HG03558 (cell line): ENCODE results near the gene KIAA1549.

Experiments used
- ATAC-seq: cut with Tn5 transposase; IDR thresholded peaks from one replicate; pipeline ENCODE4 v1.9.1; 2021; ENCODE audit warnings: moderate number of reproducible peaks; ENCODE audit not compliant: unreplicated experiment; ENCODE audit errors: extremely low read depth

Gene KIAA1549

DNA sequence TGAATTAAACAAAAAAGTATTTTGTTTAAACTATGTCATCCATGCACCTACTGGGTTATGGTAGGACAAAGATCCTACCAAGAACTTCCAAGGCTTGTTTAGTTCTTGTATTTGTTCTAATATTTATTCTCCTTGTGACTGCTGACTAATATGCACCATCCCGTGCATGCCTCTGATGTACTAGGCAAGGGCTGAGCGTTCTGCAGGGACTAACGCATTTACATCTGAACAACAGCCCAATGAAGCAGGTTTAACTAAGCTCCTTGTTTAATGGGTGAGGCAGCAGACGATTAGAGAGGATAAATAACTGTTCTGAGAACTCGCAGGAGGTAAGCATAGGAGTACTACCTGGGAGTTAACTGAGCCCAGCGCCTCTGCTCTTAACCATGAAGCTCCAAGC lies 64.9 kb downstream of the KIAA1549 start:
- no peak for ATAC-seq

DNA sequence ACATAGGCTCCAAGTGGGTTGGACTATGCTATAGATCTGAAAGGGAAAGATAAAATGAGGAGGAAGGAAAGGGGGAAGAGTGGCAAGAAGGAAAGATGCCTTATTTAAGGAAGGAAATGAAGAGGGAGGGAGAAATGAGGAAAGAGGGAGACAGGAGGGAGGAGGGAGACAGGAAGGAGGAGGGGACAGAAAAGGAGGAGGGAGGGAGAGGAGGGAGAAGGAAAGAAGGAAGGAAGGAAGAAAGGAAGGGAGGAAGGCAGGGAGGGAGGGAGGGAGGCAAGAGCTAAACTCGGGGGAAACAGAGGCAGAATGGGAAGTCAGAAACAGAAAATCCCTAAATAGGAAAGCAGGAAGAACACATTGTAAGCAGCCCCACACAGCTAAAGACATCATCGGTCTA lies 67.4 kb downstream of the KIAA1549 start:
- no peak for ATAC-seq

DNA sequence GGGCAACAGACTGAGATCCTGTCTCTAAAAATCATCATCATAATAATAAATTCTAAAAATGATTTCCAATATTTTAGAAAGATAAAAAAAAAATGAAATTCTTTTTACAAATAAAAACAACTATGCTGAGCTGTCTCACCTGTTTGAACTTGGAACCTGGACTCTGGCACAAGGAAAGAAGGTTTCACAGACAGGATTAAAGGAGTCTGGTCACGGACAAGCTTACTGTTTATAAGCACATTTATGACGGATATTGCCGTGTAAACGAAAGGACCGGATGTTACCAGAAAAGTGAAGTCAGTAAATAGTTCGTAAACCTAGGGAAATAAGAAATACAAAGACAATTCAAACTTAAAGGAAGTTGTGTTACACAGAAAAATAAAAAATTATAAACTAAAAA lies 70.2 kb downstream of the KIAA1549 start:
- no peak for ATAC-seq

DNA sequence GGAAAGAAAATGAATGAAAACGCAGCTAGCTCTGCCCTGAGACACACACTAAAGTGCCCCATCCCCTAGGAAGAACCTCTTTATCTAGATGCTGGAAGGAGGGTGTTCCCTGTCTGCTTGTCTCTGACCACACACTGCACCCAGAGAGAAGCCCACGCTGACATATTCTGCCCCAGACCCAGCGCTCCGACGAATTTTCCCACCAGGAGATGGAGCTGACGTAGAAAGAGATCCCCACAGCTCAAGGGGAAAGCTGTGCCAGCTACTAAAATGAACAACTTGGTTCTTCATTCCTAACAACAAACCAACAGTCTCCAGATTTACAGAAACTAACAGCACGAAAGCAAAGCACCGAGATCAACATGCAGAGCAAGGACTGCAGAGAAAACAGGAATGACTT lies 73.3 kb downstream of the KIAA1549 start:
- no peak for ATAC-seq

DNA sequence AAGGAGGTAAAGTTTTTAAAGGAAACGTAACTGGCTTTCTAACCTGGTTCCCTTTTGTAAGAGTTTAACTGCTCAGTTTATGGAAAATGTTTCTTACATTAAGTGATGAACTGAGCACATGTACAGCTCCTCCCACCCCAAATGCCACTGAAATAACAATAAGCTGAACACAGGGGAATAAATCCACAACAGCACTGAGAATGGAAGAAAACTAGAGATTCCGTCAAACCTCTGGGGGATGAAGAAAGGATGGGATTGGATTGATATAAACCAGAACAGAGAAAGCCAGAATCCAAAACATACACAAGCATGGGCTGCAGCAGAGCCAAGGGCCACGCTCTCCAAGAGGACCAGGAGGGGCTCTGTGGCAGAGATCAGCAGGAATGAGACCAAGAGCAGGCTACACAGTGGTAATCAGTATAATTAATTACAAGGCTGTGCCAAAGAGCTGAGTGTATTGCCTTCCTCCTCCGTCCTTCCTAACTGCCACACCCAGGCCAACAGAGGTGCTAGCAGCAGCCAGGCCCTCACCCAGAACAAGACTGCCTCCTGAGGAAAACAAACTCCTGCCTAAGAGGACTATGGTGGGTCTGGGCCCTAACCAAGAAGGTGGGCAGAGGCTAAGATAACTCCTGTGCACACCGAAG lies 73.9 kb downstream of the KIAA1549 start:
- no peak for ATAC-seq

DNA sequence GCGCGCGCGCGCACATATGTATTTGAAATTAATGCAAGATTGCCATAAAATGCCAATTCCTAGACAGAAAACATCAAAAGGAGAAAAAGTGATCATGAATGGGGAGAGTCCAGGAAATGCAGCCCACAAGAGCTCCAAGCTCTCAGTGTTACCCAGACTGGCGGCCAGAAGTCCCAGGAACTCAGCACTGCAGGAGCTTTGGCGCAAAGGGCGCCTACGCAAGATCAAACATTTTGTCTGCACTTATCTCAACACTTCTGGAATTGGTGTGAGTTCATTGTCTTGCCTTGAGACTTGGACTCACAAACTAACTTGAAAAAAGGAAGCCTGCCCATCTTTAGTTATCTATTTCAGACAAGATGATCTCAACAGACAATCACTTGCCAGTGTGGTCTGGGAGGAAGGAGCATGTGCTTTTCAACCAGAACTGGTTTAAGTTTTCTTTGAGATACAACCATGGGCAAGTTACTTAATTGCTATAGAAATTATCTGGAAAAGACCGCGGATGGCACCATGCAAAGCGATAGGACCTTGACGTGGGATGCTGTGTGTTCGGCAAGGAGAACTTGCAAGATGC lies 77.2 kb downstream of the KIAA1549 start:
- no peak for ATAC-seq

DNA sequence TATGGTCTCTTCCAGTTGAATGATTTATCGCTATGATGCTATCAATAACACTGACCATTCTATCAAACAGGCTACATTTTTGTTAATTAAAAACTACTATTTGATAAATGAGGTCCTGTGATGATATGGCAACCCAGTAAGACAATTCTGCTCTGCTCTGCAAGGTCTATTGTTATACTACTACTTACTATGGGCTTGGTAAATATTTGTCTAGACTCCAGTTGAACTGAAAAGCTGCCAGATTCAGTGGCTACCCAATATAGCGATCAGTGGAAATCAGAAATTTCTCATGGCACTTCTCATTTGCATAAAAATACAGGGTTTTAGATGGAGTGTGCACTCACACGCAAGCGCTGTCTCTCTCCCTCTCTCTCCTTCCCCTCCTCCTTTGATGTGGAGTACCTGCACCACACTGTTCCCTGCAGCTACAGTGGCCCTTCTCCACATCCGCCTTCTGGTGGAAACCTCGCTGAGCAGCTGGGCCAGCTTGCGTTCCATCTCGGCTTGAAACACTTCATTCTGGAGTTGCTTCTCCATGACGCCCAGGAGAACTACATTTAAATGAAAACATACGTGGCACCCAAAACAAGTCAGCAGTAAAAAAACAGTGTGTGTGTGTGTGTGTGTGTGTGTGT lies 77.9 kb downstream of the KIAA1549 start:
- ATAC-seq, result no peak

DNA sequence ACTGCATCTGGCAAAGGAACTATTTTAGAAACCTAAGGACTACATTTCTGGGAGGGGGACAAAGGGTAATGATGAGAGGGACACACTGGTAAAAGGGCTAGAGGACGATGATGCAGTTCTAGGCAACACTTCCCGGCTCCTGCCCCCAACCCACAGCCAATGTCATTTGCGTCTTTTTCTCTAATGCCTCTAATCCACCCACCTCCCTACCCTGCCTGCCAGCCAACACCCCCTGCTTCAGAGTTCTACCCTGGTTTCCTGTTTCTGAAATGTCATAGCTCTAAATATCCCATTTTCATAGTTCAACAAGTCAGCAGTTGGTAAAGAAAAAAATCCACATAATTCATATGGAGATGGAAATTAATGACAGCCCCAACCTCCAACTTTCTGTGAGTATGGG lies 79.0 kb downstream of the KIAA1549 start:
- ATAC-seq, result no peak

DNA sequence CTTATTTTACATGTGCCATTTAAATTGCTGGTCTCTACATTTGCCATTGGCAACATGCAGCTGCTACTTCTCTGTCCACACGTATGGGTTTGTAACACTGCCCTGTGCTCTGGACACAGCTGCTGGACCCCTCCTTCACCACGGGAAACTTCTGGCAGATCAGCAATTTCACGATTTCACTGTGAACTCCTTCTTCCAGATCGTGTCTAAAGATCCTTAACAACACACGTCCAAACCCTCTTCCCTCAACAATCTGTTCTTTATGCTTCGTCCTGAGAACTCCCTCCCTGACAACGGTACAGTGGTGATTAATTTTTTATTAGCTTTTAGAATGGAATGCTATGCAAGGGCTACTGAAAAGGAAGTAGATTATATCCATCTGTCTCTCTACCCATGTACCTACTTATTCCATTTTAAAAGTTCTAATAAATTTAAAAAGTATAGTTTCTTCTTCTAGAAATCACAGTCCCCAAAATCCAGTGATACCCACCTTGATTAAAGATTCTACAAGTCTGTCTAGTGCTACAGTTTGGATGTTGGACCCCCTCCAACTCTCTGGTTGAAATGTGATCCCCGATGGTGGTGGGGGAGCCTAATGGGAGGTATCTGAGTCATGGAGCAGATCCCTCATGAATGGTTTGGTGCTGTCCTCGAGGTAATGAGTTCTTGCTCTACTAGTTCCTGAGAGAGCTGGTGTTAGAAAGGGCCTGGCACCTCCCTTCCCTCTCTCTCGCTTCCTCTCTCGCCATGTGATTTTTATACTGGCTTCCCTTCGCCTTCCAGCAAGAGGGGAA lies 81.0 kb downstream of the KIAA1549 start:
- no peak for ATAC-seq

DNA sequence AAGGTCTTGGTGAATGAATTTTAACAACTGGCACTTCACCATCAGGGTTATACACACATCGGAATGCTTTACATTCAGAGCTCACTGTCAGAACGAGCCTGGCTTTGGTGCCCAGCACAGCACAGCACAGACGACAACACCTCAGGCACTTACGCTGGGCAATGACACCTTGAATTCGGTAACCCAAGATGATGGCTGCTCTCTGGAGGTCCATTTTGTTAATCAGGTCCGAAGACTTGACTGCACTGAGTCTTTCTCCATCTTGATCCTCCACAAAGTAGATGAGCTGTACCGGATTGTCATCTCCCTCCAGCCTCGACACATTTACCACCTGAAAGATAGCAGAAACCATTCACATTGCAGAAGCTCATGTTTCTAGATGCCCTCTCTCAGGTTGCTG lies 82.4 kb downstream of the KIAA1549 start:
- no peak for ATAC-seq

DNA sequence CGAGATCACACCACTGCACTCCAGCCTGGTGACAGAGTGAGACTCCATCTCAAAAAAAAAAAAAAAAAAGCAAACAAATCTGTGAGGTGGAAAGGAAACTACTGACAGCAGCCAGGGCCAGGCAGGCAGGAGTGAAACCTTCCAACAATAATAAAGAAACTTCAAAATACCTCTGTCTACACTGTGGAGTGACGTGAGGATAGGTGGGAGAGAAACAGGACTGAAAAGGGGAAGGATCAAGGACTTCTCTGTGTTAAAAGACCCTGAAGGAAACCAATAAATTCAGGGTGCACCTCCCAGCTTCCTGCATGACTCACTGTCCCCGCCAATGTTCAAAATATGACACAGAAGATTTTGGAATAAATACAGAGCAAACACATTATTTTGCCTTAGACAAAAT lies 82.9 kb downstream of the KIAA1549 start:
- ATAC-seq, result no peak

DNA sequence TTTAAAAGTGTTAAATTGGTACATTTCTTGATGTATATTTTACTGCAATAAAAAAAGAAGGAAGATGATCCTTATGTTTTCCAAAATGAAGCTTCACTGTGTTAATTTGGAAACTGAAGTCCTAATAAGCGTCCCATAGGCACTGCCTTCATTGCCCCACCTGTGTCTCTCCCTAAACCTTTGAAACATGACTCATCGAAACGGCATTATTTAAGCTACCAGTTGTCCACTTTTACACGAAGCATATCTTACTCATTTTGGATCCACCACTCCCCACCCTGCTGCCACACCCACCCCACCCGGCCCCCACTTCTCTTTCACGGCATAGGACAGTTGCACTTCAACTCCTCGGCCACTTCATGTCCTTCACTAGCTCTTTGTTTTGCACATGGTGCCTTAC lies 85.5 kb downstream of the KIAA1549 start:
- no peak for ATAC-seq

DNA sequence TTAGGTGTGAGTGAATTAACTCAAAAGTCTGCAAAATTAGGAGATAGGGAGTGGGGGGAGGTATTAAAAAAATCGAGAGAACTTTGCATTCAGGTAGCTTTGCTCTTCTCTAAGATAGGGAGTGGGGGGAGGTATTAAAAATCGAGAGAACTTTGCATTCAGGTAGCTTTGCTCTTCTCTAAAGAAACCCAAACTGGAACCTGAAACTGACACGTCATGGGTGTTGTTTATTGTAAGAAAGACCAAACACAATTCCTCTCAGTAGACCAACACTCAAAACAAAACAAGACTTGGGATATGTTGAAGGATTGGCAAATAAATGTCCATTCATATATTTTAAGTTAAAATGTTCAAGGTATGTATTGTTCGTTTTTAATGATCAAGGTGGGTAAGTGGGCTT lies 87.9 kb downstream of the KIAA1549 start:
- no peak for ATAC-seq

DNA sequence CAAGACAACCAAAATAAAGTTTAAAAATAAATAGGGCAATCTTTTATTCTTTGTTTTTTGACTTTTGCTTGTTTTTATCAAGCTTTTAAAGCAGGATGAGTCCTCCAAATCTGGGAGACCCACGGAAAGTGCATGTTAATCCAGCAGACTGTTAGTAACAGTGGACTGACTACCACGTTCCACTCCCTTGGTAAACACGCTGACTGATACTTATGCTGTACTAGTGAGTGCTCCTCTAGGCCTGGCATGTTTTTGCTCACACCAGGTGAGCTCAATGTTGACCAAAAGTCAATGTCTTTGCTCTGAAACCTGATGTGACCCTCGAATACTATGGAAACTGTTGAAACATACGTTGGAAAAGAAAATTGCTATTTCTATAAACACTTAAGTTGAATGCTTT lies 88.4 kb downstream of the KIAA1549 start:
- ATAC-seq, result no peak

DNA sequence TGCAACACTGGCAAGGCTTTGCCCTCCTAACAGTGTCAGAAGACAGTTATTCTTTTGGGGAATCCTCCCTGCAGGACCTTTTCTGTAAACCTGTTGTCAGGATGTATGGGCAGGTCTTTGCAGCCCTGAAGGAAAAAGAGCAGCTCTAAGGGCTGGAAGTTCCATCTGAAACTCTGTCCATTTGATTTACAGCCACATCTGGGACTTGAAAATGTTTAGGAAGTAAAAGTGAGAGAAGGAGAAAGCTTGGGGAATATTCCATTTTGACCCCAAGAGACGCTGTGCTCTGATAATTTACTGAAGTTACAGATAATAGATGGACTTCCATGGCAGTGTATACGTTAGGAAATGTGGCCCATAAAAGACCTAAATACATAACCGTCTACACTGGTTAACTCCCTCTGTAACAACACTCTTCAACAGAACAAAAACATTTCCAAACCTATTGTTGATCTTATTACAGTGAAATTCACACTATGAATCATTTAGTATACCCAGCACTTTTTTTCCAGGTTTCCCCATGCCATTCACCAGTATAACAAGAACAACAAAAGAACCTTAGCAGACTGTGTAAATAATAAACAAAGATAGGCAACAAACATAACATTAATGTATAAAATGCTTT lies 89.1 kb downstream of the KIAA1549 start:
- no peak for ATAC-seq

DNA sequence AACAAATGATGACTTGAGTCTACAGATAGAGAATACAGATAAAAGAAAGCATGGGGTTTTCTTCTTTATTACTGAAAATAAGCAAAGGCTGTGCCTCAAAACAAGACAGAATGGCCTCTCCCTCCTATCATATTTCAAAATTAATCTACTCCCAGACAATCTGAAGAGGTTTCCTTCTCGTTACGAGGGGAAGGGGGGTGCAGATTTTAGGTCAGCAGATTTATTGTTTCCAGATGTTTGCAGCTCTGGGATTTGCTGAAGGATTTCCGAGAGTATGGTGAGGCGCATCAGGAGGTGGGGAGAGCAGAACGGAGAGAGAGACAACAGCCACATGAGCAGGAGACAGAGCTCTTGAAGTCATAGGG lies 89.8 kb downstream of the KIAA1549 start:
- no peak for ATAC-seq

DNA sequence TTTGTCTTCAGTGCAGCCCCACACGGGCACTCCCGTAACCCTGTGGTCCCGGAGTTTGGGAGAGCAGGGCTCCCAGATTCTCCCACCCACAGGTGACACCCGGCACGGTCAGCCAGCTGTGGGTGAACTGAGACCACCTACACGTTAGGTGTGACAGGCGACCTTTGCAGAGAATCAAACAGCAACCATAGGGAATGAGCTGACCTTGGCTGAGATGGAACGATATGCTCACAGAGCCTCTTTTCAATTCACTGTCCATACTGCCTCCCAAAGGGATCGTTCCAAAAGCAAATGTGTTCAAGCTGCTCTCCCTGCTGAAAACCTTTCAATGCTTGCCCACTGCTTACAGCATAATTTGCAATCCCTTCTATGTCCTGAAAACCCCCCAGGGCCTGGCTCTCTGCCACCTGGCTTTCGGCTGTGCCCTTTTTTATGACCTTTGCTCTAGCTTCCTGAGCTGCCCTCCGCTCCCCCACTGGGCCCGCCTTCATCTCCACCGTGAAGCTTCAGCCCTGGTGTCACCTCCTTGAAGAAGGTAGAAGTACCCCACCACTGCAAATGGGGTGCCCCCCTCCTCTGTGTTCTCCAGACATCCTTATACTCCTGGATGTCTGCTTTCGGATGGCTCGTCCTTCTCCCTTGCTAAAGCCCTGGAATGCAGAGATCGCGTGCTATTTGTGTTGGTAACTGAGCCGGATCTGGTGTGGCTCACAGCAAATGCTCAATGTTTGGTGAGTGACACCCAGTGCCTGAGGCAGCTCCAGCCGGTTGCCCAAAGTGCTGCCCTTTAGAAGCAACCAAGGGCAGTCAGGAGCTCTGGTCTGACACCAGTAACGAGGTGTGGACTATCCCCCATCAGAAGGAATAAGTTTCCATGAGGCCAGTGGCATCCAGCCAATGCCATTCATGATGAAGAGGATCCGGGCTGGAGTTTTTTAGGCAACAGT lies 90.4 kb downstream of the KIAA1549 start:
- no peak for ATAC-seq

DNA sequence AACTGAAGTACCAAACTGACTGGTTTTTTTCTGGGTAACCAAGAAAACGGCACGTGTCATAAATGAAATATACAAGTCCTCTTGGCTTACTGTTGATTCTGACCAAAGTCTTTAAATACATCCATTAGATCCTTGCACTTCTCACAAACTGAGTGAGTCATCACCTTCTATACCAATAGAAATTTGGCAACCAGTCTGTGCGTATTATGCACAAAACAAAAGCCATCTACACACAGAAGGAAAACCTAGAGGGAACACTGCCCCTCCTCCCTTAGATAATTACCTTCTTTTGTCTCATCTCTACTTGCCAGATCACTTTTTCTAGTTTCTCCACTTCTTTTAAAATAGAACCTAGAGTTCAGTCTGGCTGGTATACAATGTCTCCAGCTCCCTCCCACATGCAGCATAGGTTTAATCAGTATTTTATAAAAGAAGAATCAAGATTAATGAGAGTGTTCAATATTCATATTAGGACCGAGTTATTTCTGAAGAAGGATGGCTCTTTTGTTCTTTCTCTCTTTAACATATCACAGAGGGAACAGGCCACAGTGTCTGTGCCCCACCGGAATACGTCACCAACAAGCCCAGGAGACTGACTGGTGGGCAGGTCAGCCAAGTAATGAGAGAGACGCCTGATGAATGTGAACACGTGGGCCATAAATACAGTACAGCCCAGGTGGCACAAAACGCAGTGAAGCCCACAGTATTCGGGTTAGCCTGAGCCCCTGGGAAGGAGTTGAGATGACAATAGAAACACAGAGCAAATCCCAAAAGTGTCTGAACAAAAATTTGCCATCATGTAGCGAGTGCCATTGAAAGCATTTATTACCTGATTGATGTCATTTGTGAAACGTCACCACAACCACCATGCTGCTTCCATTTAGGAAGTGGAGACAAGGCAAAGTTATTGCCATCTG lies 91.3 kb downstream of the KIAA1549 start:
- ATAC-seq, result no peak
